ENCODE measurements around the gene OR8D1.

Gene OR8D1

GRCh38 chr11:124340142-124340447 is 26.3 kb upstream of the OR8D1 start:
- H3K36me3 ChIP-seq (ENCODE audit: insufficient read depth): no peaks in the 10 kb centered on the region
- no peaks in the 10 kb centered on the region for H4K20me1 ChIP-seq (ENCODE audit: insufficient read depth)
- no peak overlapping the region for H3K27ac ChIP-seq
- H3K4me3 ChIP-seq (IDR thresholded peaks at IDR 0.05; ENCODE audit: insufficient read depth, low read depth, low read length): no peak overlapping the region
- TF ChIP-seq CTCF (conservative IDR thresholded peaks at IDR 0.05; ENCODE audit: low read depth, low read length): no peak
- no peak overlapping the region for H3K9ac ChIP-seq
- no peak overlapping the region for H3K4me2 ChIP-seq
- H3K27me3 ChIP-seq (ENCODE audit: insufficient read depth, low read depth): no peaks in the 10 kb centered on the region
- no peak overlapping the region for H2AFZ ChIP-seq (ENCODE audit: low read depth)
- H3K4me1 ChIP-seq (ENCODE audit: low read depth, poor library complexity, severe bottlenecking): no peaks in the 10 kb centered on the region
- no peaks in the 10 kb centered on the region for H3K79me2 ChIP-seq (ENCODE audit: insufficient read depth, low read depth)

- Histone ChIP-seq H3K27me3 (ENCODE audit: insufficient read depth, low read depth) (no peaks in the 10 kb centered on the region), H3K4me2 (no peak overlapping the region), H4K20me1 (ENCODE audit: insufficient read depth) (no peaks in the 10 kb centered on the region), H3K9ac (no peak overlapping the region), H3K4me3 (IDR thresholded peaks at IDR 0.05; ENCODE audit: insufficient read depth, low read depth, low read length) (no peak overlapping the region), H3K4me1 (ENCODE audit: low read depth, poor library complexity, severe bottlenecking) (no peaks in the 10 kb centered on the region), H3K36me3 (ENCODE audit: insufficient read depth) (no peaks in the 10 kb centered on the region), H2AFZ (ENCODE audit: low read depth) (no peak overlapping the region), H3K79me2 (ENCODE audit: insufficient read depth, low read depth) (no peaks in the 10 kb centered on the region), H3K27ac (no peak overlapping the region)
- TF ChIP-seq CTCF (conservative IDR thresholded peaks at IDR 0.05; ENCODE audit: low read depth, low read length): no peak
These were observed 25.8 kb upstream of the OR8D1 start for GRCh38 chr11:124339396-124340141.

GRCh38 chr11:124331873-124332272 is 18.1 kb upstream of the OR8D1 start:
- no peak overlapping the region for H3K4me3 ChIP-seq (IDR thresholded peaks at IDR 0.05; ENCODE audit: insufficient read depth, low read depth, low read length)

GRCh38 chr11:124329787-124330478 is 16.2 kb upstream of the OR8D1 start:
- no peaks in the 10 kb centered on the region for H3K36me3 ChIP-seq (ENCODE audit: insufficient read depth)
- H3K79me2 ChIP-seq (ENCODE audit: insufficient read depth, low read depth): no peaks in the 10 kb centered on the region
- H3K4me3 ChIP-seq (IDR thresholded peaks at IDR 0.05; ENCODE audit: insufficient read depth, low read depth, low read length): no peak overlapping the region
- H3K9ac ChIP-seq: no peak overlapping the region
- no peaks in the 10 kb centered on the region for H3K27me3 ChIP-seq (ENCODE audit: insufficient read depth, low read depth)
- H3K27ac ChIP-seq: no peak overlapping the region
- no peaks in the 10 kb centered on the region for H4K20me1 ChIP-seq (ENCODE audit: insufficient read depth)
- TF ChIP-seq CTCF (conservative IDR thresholded peaks at IDR 0.05; ENCODE audit: low read depth, low read length): no peak
- no peaks in the 10 kb centered on the region for H3K4me1 ChIP-seq (ENCODE audit: low read depth, poor library complexity, severe bottlenecking)
- H2AFZ ChIP-seq (ENCODE audit: low read depth): no peak overlapping the region
- no peak overlapping the region for H3K4me2 ChIP-seq

More at GRCh38 chr11:124331873-124332272, 18.1 kb upstream of the OR8D1 start:
- Histone ChIP-seq H2AFZ (ENCODE audit: low read depth) (no peak overlapping the region), H3K27me3 (ENCODE audit: insufficient read depth, low read depth) (no peaks in the 10 kb centered on the region), H3K4me2 (no peak overlapping the region), H3K9ac (no peak overlapping the region), H3K36me3 (ENCODE audit: insufficient read depth) (no peaks in the 10 kb centered on the region), H3K4me1 (ENCODE audit: low read depth, poor library complexity, severe bottlenecking) (no peaks in the 10 kb centered on the region), H3K79me2 (ENCODE audit: insufficient read depth, low read depth) (no peaks in the 10 kb centered on the region), H4K20me1 (ENCODE audit: insufficient read depth) (no peaks in the 10 kb centered on the region), H3K27ac (no peak overlapping the region)
- no peak for TF ChIP-seq CTCF (conservative IDR thresholded peaks at IDR 0.05; ENCODE audit: low read depth, low read length)
